ENCODE measurements around the gene MACROD1. TPM values are rescaled to one million over a fixed set of nuclear protein-coding genes. Genes with fewer than 3 reads are reported as not detected.

Gene MACROD1
- total and polyA plus RNA-seq, 9 of the 15 experiments (the other 6 are each of a cell fraction or from before 2014, with no cell fraction given) = 1.1 to 60.0 (median 26.4) TPM

DNA sequence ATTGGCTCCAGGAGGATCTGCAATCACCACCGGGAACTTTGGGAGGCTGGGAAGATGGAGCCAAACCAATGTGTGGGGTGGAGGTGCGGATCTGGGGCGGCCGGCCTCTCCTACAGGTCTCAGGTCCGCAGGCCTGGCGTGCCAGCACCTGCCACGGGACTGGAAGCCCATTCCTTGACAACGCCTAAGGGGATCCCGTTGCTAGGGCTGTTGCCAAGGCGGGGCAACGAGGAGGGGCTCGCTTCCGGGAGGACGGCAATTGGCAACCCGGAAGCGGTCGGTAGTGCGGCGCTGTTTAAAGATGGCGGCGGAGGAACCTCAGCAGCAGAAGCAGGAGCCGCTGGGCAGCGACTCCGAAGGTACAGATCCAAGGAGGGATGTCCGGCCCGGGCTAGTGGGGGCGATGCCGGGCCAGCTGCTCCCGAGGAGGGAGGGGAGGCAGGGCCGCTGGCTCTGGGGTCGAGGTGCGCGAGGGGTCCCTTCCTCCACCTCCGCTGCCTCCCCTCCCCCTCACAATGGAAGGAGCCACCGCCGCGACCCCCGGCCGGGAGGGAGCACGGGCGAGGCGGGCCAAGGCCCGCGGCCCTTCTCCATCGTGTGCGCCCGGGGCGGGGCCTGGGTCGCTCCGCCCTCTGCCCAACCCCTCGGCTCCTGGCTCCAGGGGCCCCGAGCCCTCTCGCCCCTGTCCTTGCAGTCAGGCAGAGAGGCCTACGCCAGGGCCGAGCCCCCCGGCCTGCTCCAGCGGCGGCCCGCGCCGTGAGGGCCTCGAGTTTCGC, 179.6 kb downstream of the MACROD1 start, which contains the start of gene OTUB1 (continued):
- TF ChIP-seq BDP1 (IDR thresholded peaks at IDR 0.05; ENCODE audit: insufficient read depth, insufficient read length) (no peak), ZNF239 (CRISPR knock-in tag; IDR thresholded peaks at IDR 0.05) (no peak)

DNA sequence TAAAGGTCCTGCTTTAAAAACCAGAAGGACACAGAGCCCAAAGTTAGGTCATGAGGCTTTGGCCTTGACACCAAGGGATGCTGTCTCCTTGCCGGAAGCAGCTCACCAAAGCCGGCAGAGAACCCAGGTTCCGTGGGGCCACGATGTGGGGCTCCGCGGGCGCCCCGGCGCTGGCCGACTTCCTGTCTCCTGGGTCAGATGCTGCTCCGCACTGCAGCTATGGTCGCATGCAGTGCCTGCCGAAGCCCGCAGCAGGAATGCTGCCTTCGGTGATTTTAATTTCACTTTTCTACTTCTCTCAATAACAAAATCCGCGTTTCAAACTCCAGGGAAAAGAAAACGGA, 180.1 kb downstream of the MACROD1 start:
- CTCF ChIA-PET (ENCODE audit: low intra/inter-chr PET ratio) = no interaction called here
- H3K79me2 ChIP-seq (ENCODE audit: control insufficient read depth, insufficient read depth, low read length) = peaks cover 29% of the 10 kb centered on the region
- H3K4me2 ChIP-seq (ENCODE audit: insufficient read depth, low read length) = peak overlapping the region; percentile 88
- no peaks in the 10 kb centered on the region for H3K9me1 ChIP-seq (ENCODE audit: control insufficient read depth, insufficient read depth, low read length)
- BruUV-seq (replicated peaks) = no TSS peak
- 6% methylated on average over 18 of the region's 18 CpGs for WGBS (ENCODE audit: insufficient coverage, low coverage, missing lambda C conversion rate)
- peak overlapping the region; percentile 87; the same call in 2 of the 3 replicates for H3K27ac ChIP-seq (ENCODE audit: extremely low read depth, low read depth, low read length)
- H2AFZ ChIP-seq (ENCODE audit: low read depth, low read length) = peak overlapping the region; percentile 88
- no peaks in the 10 kb centered on the region for H3K27me3 ChIP-seq (ENCODE audit: control insufficient read depth in 2 of 2, insufficient read depth in 2 of 2, low read length in 2 of 2)
- FAIRE-seq (no peak), DNase-seq (ENCODE audit: extremely low read depth in 1 of 4, low spot score in 3 of 4) (peak in 3 of 4 experiments; percentile 29 to 62 (median 52)), ATAC-seq (peak; percentile 74)
- intact Hi-C loops (cut with micrococcal nuclease) (no loop called here), in situ Hi-C loops (cut with MboI) (no loop called here)
- peaks cover 11 to 41% of the 10 kb centered on the region in 2 experiments; a peak in 4 of 5 replicates for H3K4me1 ChIP-seq (replicated peaks in 1 of 2; ENCODE audit: control insufficient read depth in 2 of 2, insufficient read depth in 2 of 2, low read length in 2 of 2)
- H3K36me3 ChIP-seq (ENCODE audit: control insufficient read depth, insufficient read depth, low read length) = peaks cover 30% of the 10 kb centered on the region; the same call in 2 of the 3 replicates
- POLR2A ChIA-PET = interaction anchor here (1.1 to 1.3 kb wide), 3 partner anchors 9 to 12 kb away, joined by 5 to 6 read pairs (median 5); partner anchors contain the start of gene COX8A
- H4K20me1 ChIP-seq (replicated peaks; ENCODE audit: control insufficient read depth, insufficient read depth, low read length) = peaks cover 13% of the 10 kb centered on the region; the same call in 1 of the 2 replicates
- H3K9me3 ChIP-seq (replicated peaks; ENCODE audit: control insufficient read depth, insufficient read depth, low read depth, low read length) = no peaks in the 10 kb centered on the region
- peak overlapping the region; percentile 88 to 95 for H3K9ac ChIP-seq (ENCODE audit: insufficient read depth in 1 of 2, low read depth in 2 of 2, low read length in 2 of 2)
- peak overlapping the region; percentile 99 for H3K4me3 ChIP-seq
- TF ChIP-seq SPI1 (IDR thresholded peaks at IDR 0.05; ENCODE audit: borderline replicate concordance, low read depth, low read length) = peak; percentile 32; the same call in 1 of the 2 replicates
- TF ChIP-seq ZNF316 (IDR thresholded peaks at IDR 0.05) = no peak
- TF ChIP-seq, protein P1, sequence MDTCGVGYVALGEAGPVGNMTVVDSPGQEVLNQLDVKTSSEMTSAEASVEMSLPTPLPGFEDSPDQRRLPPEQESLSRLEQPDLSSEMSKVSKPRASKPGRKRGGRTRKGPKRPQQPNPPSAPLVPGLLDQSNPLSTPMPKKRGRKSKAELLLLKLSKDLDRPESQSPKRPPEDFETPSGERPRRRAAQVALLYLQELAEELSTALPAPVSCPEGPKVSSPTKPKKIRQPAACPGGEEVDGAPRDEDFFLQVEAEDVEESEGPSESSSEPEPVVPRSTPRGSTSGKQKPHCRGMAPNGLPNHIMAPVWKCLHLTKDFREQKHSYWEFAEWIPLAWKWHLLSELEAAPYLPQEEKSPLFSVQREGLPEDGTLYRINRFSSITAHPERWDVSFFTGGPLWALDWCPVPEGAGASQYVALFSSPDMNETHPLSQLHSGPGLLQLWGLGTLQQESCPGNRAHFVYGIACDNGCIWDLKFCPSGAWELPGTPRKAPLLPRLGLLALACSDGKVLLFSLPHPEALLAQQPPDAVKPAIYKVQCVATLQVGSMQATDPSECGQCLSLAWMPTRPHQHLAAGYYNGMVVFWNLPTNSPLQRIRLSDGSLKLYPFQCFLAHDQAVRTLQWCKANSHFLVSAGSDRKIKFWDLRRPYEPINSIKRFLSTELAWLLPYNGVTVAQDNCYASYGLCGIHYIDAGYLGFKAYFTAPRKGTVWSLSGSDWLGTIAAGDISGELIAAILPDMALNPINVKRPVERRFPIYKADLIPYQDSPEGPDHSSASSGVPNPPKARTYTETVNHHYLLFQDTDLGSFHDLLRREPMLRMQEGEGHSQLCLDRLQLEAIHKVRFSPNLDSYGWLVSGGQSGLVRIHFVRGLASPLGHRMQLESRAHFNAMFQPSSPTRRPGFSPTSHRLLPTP (IDR thresholded peaks at IDR 0.05; ENCODE audit: borderline replicate concordance, extremely low read depth, insufficient read length) = peak; percentile 19
- no peak for TF ChIP-seq CXXC5 (CRISPR knock-in tag; IDR thresholded peaks at IDR 0.05)
- TF ChIP-seq NRF1 (conservative IDR thresholded peaks at IDR 0.05 in 1 of 2, IDR thresholded peaks at IDR 0.05 in 1 of 2) = 0 out of 4 replicates have a peak, but pooled peaks of 1 of the 2 experiments have one; percentile 5
- TF ChIP-seq DMBX1 (CRISPR knock-in tag; IDR thresholded peaks at IDR 0.05; ENCODE audit: borderline replicate concordance) = peak; percentile 24; the same call in 1 of the 2 replicates
- TF ChIP-seq POLR3G (IDR thresholded peaks at IDR 0.05; ENCODE audit: extremely low read depth, insufficient read length, insufficient replicate concordance) = no peak
- TF ChIP-seq, protein P2, sequence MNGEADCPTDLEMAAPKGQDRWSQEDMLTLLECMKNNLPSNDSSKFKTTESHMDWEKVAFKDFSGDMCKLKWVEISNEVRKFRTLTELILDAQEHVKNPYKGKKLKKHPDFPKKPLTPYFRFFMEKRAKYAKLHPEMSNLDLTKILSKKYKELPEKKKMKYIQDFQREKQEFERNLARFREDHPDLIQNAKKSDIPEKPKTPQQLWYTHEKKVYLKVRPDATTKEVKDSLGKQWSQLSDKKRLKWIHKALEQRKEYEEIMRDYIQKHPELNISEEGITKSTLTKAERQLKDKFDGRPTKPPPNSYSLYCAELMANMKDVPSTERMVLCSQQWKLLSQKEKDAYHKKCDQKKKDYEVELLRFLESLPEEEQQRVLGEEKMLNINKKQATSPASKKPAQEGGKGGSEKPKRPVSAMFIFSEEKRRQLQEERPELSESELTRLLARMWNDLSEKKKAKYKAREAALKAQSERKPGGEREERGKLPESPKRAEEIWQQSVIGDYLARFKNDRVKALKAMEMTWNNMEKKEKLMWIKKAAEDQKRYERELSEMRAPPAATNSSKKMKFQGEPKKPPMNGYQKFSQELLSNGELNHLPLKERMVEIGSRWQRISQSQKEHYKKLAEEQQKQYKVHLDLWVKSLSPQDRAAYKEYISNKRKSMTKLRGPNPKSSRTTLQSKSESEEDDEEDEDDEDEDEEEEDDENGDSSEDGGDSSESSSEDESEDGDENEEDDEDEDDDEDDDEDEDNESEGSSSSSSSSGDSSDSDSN (IDR thresholded peaks at IDR 0.05; ENCODE audit: borderline replicate concordance in 1 of 2, low read depth in 2 of 2, low read length in 2 of 2) = peak in 1 of 2 experiments; percentile 73; a peak in 1 of 4 replicates
- TF ChIP-seq ZNF3 (CRISPR knock-in tag; IDR thresholded peaks at IDR 0.05) = no peak
- TF ChIP-seq ZNF143 (CRISPR knock-in tag; IDR thresholded peaks at IDR 0.05) = no peak
